ENCODE measurements around the gene UGT2B15. TPM values are rescaled to one million over a fixed set of nuclear protein-coding genes. Genes with fewer than 3 reads are reported as not detected.
"Not testable (repeated sequence)": the region's sequence is repeated elsewhere in the genome, so short reads cannot be mapped to it uniquely, and the experiment has no call there.

The UGT2B15 gene
- total RNA-seq, 1 donor from 2014 or later: not detected

DNA sequence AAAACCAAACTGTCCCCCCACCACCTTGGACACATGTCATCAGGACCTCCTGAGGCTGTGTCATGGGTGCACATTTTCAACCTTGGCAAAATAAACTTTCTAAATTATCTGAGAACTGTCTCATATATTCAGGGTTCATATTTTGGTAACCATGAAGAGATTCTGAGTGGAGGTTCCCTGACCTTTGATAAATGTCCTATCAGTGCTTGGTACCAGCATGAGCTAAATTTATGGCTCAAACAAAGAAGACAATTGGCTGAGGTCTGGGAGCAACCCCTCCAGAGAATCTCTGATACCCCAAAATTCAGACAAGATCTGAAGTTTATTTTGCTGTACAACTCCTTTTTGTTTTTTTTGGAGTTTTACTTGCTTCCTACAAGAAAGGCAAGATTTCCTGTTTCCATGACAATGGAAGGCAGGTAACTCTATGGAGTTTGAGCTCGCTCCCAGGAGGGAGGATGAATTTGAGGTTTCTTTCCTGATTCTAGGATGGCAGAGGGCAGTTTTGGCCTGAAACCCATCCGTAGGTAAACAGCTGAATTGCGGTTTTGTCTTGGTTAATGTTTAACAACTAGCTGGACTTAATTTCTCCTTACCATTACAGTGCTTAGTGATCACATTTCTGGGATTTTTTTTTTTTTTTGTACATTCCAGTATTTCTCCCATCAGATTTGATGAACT lies 14.5 kb downstream of the UGT2B15 start:
- Mint-ChIP-seq H3K27me3 (ENCODE audit: low read depth) (peaks cover 7% of the 10 kb centered on the region), H3K4me3 (ENCODE audit: unreplicated experiment) (no peak overlapping the region), H3K36me3 (ENCODE audit: low read depth) (no peaks in the 10 kb centered on the region), H3K27ac (ENCODE audit: unreplicated experiment) (no peak overlapping the region), H3K9me3 (ENCODE audit: low read depth) (no peaks in the 10 kb centered on the region), H3K4me1 (ENCODE audit: low read depth) (peaks cover 4% of the 10 kb centered on the region)
- TF ChIP-seq, protein P1, sequence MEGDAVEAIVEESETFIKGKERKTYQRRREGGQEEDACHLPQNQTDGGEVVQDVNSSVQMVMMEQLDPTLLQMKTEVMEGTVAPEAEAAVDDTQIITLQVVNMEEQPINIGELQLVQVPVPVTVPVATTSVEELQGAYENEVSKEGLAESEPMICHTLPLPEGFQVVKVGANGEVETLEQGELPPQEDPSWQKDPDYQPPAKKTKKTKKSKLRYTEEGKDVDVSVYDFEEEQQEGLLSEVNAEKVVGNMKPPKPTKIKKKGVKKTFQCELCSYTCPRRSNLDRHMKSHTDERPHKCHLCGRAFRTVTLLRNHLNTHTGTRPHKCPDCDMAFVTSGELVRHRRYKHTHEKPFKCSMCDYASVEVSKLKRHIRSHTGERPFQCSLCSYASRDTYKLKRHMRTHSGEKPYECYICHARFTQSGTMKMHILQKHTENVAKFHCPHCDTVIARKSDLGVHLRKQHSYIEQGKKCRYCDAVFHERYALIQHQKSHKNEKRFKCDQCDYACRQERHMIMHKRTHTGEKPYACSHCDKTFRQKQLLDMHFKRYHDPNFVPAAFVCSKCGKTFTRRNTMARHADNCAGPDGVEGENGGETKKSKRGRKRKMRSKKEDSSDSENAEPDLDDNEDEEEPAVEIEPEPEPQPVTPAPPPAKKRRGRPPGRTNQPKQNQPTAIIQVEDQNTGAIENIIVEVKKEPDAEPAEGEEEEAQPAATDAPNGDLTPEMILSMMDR (IDR thresholded peaks at IDR 0.05): no peak
- DNase-seq (ENCODE audit: low spot score): no peak

DNA sequence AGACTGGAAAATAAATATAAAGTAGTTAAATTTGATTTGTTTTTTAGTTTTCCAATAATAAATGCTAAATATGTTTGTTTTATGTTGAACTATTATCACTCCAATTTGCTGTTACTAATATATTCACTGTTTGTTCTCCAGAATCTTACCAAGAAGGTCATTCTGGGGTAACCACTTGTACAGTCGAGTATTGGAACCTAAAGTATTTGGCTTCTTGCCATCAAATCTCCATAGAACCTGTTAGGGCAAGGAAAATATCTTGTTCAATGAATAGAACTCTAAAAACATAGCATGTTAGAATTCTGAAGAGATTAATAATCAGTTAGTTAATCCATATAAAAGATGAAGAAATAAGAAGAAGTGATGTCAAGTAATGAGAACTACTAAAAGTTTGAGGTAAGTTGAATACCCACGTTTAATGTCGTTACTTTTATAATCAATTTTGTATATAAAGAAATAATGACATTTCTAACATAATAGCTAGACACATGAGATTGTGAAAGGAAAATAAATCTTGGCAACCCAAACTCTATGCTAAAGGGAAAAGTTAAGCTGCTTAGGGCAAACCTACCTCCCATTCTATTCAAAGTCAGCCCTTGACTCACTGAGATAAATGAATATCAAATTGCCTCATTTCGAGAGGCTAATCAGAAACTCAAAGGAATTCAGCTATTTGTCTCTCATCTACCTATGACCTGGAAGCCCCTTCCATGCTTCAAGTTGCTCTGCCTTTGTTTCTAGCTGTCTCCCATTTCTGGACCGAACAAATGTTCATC lies 15.3 kb downstream of the UGT2B15 start:
- no peak overlapping the region for H3K27ac Mint-ChIP-seq (ENCODE audit: unreplicated experiment)

DNA sequence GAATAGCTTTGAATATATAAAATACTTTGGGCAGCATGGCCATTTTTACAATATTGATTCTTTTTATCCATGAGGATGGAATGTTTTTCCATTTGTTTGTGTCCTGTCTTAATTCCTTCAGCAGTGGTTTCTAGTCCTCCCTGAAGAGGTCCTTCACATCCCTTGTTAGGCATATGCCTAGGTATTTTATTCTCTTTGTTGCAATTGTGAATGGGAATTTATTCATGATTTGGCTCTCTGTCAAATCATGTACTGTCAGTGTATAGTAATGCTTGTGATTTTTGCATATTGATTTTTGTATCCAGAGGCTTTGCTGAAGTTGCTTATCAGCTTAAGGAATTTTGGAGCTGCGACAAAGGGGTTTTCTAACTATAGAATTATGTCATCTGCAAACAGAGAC lies 18.5 kb downstream of the UGT2B15 start:
- Mint-ChIP-seq H3K4me1 (ENCODE audit: low read depth) (peaks cover 4% of the 10 kb centered on the region), H3K4me3 (ENCODE audit: unreplicated experiment) (no peak overlapping the region), H3K27ac (ENCODE audit: unreplicated experiment) (no peak overlapping the region), H3K36me3 (ENCODE audit: low read depth) (no peaks in the 10 kb centered on the region), H3K27me3 (ENCODE audit: low read depth) (no peaks in the 10 kb centered on the region), H3K9me3 (ENCODE audit: low read depth) (peaks cover 5% of the 10 kb centered on the region)
- no peak for DNase-seq (ENCODE audit: low spot score)
- TF ChIP-seq, protein P1 (IDR thresholded peaks at IDR 0.05): no peak

More for the DNA sequence above, 15.3 kb downstream of the UGT2B15 start:
- H3K36me3 Mint-ChIP-seq (ENCODE audit: low read depth): no peaks in the 10 kb centered on the region
- DNase-seq (ENCODE audit: low spot score): no peak
- no peaks in the 10 kb centered on the region for H3K9me3 Mint-ChIP-seq (ENCODE audit: low read depth)
- H3K4me3 Mint-ChIP-seq (ENCODE audit: unreplicated experiment): no peak overlapping the region
- TF ChIP-seq, protein P1 (IDR thresholded peaks at IDR 0.05): no peak
- H3K27me3 Mint-ChIP-seq (ENCODE audit: low read depth): peaks cover 3% of the 10 kb centered on the region
- peaks cover 4% of the 10 kb centered on the region for H3K4me1 Mint-ChIP-seq (ENCODE audit: low read depth)

DNA sequence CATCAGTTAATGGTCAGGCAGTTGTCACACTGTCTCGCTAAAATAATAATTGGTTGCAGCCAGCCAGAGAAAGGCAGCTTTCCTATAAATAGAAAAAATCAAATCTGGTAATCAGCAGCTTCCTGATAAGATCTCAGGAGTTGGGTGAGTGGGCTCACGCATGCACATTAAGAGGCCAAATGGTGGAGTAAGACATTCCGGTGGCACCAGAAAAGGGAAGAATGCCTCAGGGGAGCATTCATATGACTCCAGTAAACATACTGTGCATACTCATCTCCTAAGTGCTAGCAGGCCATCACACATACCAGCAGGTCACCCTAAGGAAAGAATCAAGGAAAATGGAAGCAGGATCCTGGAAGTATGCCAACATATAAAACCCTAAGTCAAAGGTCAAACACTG lies 40.1 kb downstream of the UGT2B15 start:
- Mint-ChIP-seq H3K27me3 (ENCODE audit: low read depth) (peaks cover 8% of the 10 kb centered on the region), H3K36me3 (ENCODE audit: low read depth) (no peaks in the 10 kb centered on the region), H3K4me1 (ENCODE audit: low read depth) (no peaks in the 10 kb centered on the region), H3K9me3 (ENCODE audit: low read depth) (peaks cover 7% of the 10 kb centered on the region), H3K4me3 (ENCODE audit: unreplicated experiment) (no peak overlapping the region), H3K27ac (ENCODE audit: unreplicated experiment) (no peak overlapping the region)
- no peak for DNase-seq (ENCODE audit: low spot score)
- TF ChIP-seq, protein P1 (IDR thresholded peaks at IDR 0.05): no peak

DNA sequence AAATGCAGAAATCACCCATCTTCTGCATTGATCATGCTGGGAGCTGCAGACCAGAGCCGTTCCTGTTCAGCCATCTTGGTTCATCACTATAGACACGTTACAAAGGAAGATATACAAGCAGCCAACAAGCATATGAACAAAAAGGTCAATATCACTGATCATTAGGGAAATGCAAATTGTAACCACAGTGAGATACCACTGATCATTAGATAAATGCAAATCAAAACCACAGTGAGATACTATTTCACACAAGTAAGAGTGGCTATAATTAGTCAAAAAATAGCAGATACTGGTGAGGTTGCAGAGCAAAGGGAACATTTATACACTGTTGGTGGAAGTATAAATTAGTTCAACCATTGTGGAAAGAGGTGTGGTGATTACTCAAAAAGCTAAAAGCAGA lies 47.7 kb downstream of the UGT2B15 start:
- not testable (repeated sequence) for H3K9me3 Mint-ChIP-seq (ENCODE audit: low read depth); DNase-seq (ENCODE audit: low spot score); H3K27ac Mint-ChIP-seq (ENCODE audit: unreplicated experiment); H3K27me3 Mint-ChIP-seq (ENCODE audit: low read depth); H3K36me3 Mint-ChIP-seq (ENCODE audit: low read depth); H3K4me3 Mint-ChIP-seq (ENCODE audit: unreplicated experiment); H3K4me1 Mint-ChIP-seq (ENCODE audit: low read depth)
